ENCODE measurements around the gene GPR150. TPM values are rescaled to one million over a fixed set of nuclear protein-coding genes. Genes with fewer than 3 reads are reported as not detected.

Gene GPR150
- total and polyA plus RNA-seq, 12 donors: 0.01 to 0.15 (median 0.11) TPM; not detected in 8

DNA sequence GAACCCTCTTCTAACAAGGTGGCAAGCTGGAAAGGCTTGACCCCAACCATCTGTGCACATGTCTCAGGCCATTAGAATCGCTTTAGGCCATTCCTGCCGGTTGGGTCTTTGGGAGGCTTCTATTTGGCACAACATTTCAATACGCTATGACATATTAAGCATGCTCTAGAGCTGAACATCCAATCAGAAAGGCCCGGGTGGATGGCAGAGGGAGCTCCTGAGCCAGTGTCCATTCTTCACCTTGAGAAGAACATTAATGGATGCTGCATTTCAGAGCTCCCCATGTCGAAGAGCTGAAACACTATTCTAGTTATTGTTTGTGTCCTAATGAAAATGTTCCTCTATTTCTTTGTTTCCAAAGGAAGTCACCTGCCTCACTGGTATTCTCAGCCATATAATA, 50.1 kb downstream of the GPR150 start:
- H3K36me3 ChIP-seq: no peaks in the 10 kb centered on the region
- H3K27ac ChIP-seq: peak overlapping the region in 9 of 10 donors; percentile 21 to 68 (median 46)
- WGBS, 2 donors: 73 to 86% methylated on average over 5 of the region's 5 CpGs
- TF ChIP-seq, protein P1, sequence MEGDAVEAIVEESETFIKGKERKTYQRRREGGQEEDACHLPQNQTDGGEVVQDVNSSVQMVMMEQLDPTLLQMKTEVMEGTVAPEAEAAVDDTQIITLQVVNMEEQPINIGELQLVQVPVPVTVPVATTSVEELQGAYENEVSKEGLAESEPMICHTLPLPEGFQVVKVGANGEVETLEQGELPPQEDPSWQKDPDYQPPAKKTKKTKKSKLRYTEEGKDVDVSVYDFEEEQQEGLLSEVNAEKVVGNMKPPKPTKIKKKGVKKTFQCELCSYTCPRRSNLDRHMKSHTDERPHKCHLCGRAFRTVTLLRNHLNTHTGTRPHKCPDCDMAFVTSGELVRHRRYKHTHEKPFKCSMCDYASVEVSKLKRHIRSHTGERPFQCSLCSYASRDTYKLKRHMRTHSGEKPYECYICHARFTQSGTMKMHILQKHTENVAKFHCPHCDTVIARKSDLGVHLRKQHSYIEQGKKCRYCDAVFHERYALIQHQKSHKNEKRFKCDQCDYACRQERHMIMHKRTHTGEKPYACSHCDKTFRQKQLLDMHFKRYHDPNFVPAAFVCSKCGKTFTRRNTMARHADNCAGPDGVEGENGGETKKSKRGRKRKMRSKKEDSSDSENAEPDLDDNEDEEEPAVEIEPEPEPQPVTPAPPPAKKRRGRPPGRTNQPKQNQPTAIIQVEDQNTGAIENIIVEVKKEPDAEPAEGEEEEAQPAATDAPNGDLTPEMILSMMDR (IDR thresholded peaks at IDR 0.05): no peak
- no peaks in the 10 kb centered on the region for H3K27me3 ChIP-seq
- no peak for DNase-seq
- H3K4me1 ChIP-seq: peaks cover 0 to 42% (median 21%) of the 10 kb centered on the region in 9 donors
- ATAC-seq: peak in 4 of 8 donors; percentile 10 to 32 (median 21)
- no peak overlapping the region for H3K4me3 ChIP-seq
- intact Hi-C loops (cut with DNase I): loop anchor here in 9 of 10 donors (5.0 to 10.0 kb wide), 6 partner anchors 47 to 112 kb away; partner anchors contain the start of gene RHOBTB3 (in 6 of the 9)
- H3K9me3 ChIP-seq: no peaks in the 10 kb centered on the region

- H3K4me3 ChIP-seq: no peak overlapping the region
- no peaks in the 10 kb centered on the region for H3K9me3 ChIP-seq
- H3K36me3 ChIP-seq: no peaks in the 10 kb centered on the region
- TF ChIP-seq, protein P1 (IDR thresholded peaks at IDR 0.05): no peak
- WGBS, 2 donors: 91% methylated on average over 3 of the region's 3 CpGs
- DNase-seq: no peak
- ATAC-seq: no peak
- intact Hi-C loops (cut with DNase I): no loop called here
- H3K27ac ChIP-seq: peak overlapping the region in 5 of 10 donors; percentile 21 to 68 (median 46)
- no peaks in the 10 kb centered on the region for H3K27me3 ChIP-seq
- peaks cover 0 to 42% (median 21%) of the 10 kb centered on the region in 9 donors for H3K4me1 ChIP-seq
These were observed 50.7 kb downstream of the GPR150 start for GRCh38 chr5:95670568-95670967.

Other genes starting within 250 kb of the GPR150 start
- gene FAM81B, start 228.7 kb upstream of the GPR150 start, total RNA-seq: 10 to 100 TPM in 3 of 10 donors, 1 to 10 TPM in 7; 1.0 to 19.5 (median 6.9) TPM
- gene FAM81B, start 228.7 kb upstream of the GPR150 start, polyA plus RNA-seq: 1 to 10 TPM in 1 of 2 donors, under 1 TPM in 1; 0.12 to 9.1 TPM
- gene SKIC3, start 65.1 kb upstream of the GPR150 start, total RNA-seq: 10 to 100 TPM; 53.5 to 74.9 (median 68.6) TPM
- 10 to 100 TPM; 15.3 to 16.7 TPM for gene SKIC3, start 65.1 kb upstream of the GPR150 start, polyA plus RNA-seq
- gene ARSK, start 65.0 kb upstream of the GPR150 start, total RNA-seq: 1 to 10 TPM; 2.6 to 6.3 (median 3.8) TPM
- 1 to 10 TPM; 2.4 to 2.5 TPM for gene ARSK, start 65.0 kb upstream of the GPR150 start, polyA plus RNA-seq
- gene RFESD, start 26.7 kb downstream of the GPR150 start, total RNA-seq: 1 to 10 TPM; 2.4 to 5.3 (median 3.8) TPM
- 1 to 10 TPM; 4.0 to 4.6 TPM for gene RFESD, start 26.7 kb downstream of the GPR150 start, polyA plus RNA-seq
- not detected for gene SPATA9, start 62.9 kb downstream of the GPR150 start, total RNA-seq
- gene SPATA9, start 62.9 kb downstream of the GPR150 start, polyA plus RNA-seq: under 1 TPM; 0.13 to 0.59 TPM
- gene RHOBTB3, start 111.2 kb downstream of the GPR150 start, total RNA-seq: 100 to 1,000 TPM in 2 of 10 donors, 10 to 100 TPM in 8; 73.1 to 124 (median 94.4) TPM
- 10 to 100 TPM; 15.0 to 30.4 TPM for gene RHOBTB3, start 111.2 kb downstream of the GPR150 start, polyA plus RNA-seq
- 100 to 1,000 TPM in 7 of 10 donors, 10 to 100 TPM in 3; 68.7 to 156 (median 111) TPM for gene GLRX, start 202.6 kb downstream of the GPR150 start, total RNA-seq
- 100 to 1,000 TPM in 1 of 2 donors, 10 to 100 TPM in 1; 51.6 to 116 TPM for gene GLRX, start 202.6 kb downstream of the GPR150 start, polyA plus RNA-seq